ENCODE measurements around the gene NPHP4.

- TF ChIP-seq SIN3A (IDR thresholded peaks at IDR 0.05; ENCODE audit: borderline replicate concordance, low read depth, low read length) (no peak), NFIC (IDR thresholded peaks at IDR 0.05; ENCODE audit: borderline replicate concordance) (no peak), EP300 (IDR thresholded peaks at IDR 0.05; ENCODE audit: borderline replicate concordance in 1 of 2, low read depth in 1 of 2, low read length in 1 of 2) (no peak), POLR2AphosphoS5 (IDR thresholded peaks at IDR 0.05; ENCODE audit: low read depth, low read length) (no peak), CTCF (IDR thresholded peaks at IDR 0.05) (no peak), ZBTB33 (IDR thresholded peaks at IDR 0.05; ENCODE audit: borderline replicate concordance, low read depth) (no peak), CHD2 (IDR thresholded peaks at IDR 0.05; ENCODE audit: low read length, partially characterized antibody) (no peak), FOXM1 (IDR thresholded peaks at IDR 0.05; ENCODE audit: low read depth) (no peak), TCF12 (IDR thresholded peaks at IDR 0.05) (no peak), FOXJ3 (CRISPR knock-in tag; IDR thresholded peaks at IDR 0.05) (no peak), ELF1 (IDR thresholded peaks at IDR 0.05) (no peak)
- TF ChIP-seq, protein P1, sequence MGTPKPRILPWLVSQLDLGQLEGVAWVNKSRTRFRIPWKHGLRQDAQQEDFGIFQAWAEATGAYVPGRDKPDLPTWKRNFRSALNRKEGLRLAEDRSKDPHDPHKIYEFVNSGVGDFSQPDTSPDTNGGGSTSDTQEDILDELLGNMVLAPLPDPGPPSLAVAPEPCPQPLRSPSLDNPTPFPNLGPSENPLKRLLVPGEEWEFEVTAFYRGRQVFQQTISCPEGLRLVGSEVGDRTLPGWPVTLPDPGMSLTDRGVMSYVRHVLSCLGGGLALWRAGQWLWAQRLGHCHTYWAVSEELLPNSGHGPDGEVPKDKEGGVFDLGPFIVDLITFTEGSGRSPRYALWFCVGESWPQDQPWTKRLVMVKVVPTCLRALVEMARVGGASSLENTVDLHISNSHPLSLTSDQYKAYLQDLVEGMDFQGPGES (IDR thresholded peaks at IDR 0.05; ENCODE audit: low read depth, low read length): no peak
Observed at GRCh38 chr1:5865774-5866173, 126.5 kb downstream of the NPHP4 start.
